Prostate gland (tissue), 2 donors: ENCODE results near the gene TP53INP2.
"Not testable (repeated sequence)": the region's sequence is repeated elsewhere in the genome, so short reads cannot be mapped to it uniquely, and the experiment has no call there.

Experiments
- CTCF ChIP-seq, 4 experiments: fragments of 200-600 bp in 2 of 4; fragments of 450-650 bp in 2 of 4; sonication (generic) in 2 of 4; IDR thresholded peaks; 1 replicate in 3 of 4; 2 replicates in 1 of 4; pipeline ENCODE4 v1.5.1; 2016 to 2019; ENCODE audit warnings: antibody characterized with exemption in 4 of 4, mild to moderate bottlenecking in 2 of 4, moderate library complexity in 2 of 4
- POLR2A ChIP-seq: fragments of 450-650 bp; IDR thresholded peaks from one replicate; pipeline ENCODE4 v1.6.1; 2016; ENCODE audit warnings: antibody characterized with exemption, mild to moderate bottlenecking
- POLR2AphosphoS5 ChIP-seq: sonication (generic); formaldehyde crosslinking; IDR thresholded peaks from one replicate; pipeline ENCODE4 v1.6.1; 2017; ENCODE audit warnings: antibody characterized with exemption

- TF ChIP-seq POLR2A; CTCF (IDR thresholded peaks at IDR 0.05); POLR2AphosphoS5: not testable (repeated sequence)
Measured at GRCh38 chr20:34664751-34665150, 39.4 kb upstream of the TP53INP2 start.
